Esophagus squamous epithelium (tissue), 4 donors: ENCODE results near the gene ZBTB46.

Source experiments
- POLR2A ChIP-seq, 4 donors: fragments of 450-650 bp; IDR thresholded peaks; one replicate each; pipeline ENCODE4 v1.6.1; 2017; ENCODE audit warnings: antibody characterized with exemption in 4 of 4, mild to moderate bottlenecking in 4 of 4, moderate library complexity in 3 of 4
- TF ChIP-seq, protein P1 (sequence below), 6 experiments: fragments of 450-650 bp in 4 of 6; fragments of 200-600 bp in 2 of 6; sonication (generic) in 2 of 6; IDR thresholded peaks; one replicate each; pipeline ENCODE4 v1.5.1; 2016 to 2019; ENCODE audit warnings: antibody characterized with exemption in 6 of 6, mild to moderate bottlenecking in 4 of 6, moderate library complexity in 4 of 6

DNA sequence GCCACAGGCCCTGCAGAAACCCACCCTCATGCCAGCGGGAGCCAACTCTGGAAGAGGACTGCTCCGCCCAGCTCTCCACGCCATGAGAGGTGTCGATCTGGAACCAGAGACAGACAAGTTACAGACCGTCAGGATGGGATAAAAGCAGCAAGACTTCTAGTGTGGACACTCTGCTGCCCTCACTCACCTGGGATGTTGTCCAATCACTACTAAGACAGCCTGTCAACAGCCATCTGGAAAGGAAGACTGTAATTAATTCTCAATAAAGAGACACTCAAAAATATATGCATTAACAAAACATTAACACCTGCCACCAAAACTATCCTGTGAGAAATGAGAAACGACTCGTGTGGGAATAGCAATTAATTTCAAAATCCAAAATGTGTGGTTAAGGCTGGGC is 63.2 kb downstream of the ZBTB46 start:
- TF ChIP-seq POLR2A (IDR thresholded peaks at IDR 0.05): no peak
- TF ChIP-seq, protein P1, sequence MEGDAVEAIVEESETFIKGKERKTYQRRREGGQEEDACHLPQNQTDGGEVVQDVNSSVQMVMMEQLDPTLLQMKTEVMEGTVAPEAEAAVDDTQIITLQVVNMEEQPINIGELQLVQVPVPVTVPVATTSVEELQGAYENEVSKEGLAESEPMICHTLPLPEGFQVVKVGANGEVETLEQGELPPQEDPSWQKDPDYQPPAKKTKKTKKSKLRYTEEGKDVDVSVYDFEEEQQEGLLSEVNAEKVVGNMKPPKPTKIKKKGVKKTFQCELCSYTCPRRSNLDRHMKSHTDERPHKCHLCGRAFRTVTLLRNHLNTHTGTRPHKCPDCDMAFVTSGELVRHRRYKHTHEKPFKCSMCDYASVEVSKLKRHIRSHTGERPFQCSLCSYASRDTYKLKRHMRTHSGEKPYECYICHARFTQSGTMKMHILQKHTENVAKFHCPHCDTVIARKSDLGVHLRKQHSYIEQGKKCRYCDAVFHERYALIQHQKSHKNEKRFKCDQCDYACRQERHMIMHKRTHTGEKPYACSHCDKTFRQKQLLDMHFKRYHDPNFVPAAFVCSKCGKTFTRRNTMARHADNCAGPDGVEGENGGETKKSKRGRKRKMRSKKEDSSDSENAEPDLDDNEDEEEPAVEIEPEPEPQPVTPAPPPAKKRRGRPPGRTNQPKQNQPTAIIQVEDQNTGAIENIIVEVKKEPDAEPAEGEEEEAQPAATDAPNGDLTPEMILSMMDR (IDR thresholded peaks at IDR 0.05): no peak
